HG02623 (cell line): ENCODE measurements around the gene TIMM22.
A peak's percentile ranks its signal among the peaks of the same experiment; 100 is the strongest.
"Not testable (repeated sequence)": the region's sequence is repeated elsewhere in the genome, so short reads cannot be mapped to it uniquely, and the experiment has no call there.

Source experiments
- ATAC-seq: cut with Tn5 transposase; IDR thresholded peaks from one replicate; pipeline ENCODE4 v1.9.1; 2021; ENCODE audit warnings: moderate library complexity; ENCODE audit not compliant: unreplicated experiment

The TIMM22 gene

DNA sequence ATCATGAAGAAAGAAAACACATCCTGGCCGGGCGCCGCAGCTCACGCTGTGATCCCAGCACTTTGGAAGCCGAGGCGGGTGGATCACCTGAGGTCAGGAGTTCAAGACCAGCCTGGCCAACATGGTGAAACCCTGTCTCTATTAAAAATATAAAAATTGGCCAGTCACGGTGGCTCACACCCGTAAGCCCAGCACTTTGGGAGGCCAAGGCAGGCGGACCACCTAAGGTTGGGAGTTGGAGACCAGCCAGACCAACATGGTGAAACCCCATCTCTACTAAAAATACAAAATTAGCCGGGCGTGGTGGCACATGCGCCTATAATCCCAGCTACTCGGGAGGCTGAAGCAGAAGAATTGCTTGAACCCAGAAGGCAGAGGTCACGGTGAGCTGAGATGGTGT, 25.1 kb upstream of the TIMM22 start:
- not testable (repeated sequence) for ATAC-seq

GRCh38 chr17:973053-973452, 23.9 kb upstream of the TIMM22 start:
- no peak for ATAC-seq

DNA sequence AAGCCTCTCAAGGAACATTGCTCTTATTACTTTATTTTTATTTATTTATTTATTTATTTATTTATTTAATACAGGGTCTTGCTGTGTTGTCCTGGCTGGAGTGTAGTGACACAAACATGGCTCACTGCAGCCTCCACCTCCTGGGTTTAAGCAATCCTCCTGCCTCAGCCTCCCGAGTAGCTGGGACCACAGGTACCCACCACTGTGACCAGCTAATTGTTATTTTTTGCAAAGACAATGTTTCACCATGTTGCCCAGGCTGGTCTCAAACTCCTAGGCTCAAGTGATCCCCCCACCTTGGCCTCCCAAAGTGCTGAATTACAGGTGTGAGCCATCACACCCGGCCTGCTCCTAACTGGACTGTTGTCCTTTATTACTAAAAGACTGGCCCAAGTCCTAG, 22.2 kb upstream of the TIMM22 start:
- not testable (repeated sequence) for ATAC-seq

DNA sequence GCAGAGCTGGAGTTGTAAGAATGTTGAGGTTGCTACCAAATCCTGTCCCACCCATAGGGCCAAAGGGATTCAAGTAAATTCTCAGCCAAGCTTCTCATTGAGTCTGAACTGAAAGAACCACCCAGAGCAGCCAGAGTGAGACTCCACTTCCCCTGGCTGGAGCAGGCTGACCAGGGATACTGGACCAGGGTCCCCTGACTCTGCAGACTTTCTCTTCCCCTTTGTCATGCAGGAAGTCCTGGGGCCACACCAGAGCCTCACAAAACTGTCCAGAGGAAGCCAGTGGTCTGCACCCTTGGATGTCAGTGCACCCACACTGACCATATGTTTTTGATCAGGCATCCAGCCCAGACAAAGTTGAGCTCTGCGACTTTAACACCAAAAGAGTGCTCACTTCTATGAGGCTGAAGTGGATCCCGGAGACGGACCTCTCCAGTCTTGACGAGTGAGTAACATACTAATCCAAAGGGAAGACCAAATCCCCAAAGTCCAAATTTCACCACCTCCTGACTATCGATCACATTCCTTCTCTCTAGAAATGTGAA, 21.5 kb upstream of the TIMM22 start:
- no peak for ATAC-seq

DNA sequence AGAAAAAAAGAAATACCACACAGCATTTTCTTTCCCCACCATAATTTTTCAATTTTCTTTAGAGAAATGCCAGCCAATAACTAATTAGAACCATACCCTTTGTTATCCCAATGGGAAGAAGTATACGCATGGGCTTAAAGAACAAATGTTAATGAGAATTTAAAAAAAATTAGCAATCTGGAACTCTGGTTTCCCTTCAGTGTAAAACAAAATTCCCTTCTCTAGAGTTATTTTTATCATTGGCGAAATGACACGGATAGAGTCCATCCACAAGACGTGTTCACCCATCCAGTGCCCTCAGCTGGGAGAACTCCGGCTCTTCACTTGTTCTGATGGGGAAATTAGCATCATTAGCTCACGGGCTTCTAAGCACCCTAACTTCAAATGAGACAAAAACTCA, 20.6 kb upstream of the TIMM22 start:
- no peak for ATAC-seq

DNA sequence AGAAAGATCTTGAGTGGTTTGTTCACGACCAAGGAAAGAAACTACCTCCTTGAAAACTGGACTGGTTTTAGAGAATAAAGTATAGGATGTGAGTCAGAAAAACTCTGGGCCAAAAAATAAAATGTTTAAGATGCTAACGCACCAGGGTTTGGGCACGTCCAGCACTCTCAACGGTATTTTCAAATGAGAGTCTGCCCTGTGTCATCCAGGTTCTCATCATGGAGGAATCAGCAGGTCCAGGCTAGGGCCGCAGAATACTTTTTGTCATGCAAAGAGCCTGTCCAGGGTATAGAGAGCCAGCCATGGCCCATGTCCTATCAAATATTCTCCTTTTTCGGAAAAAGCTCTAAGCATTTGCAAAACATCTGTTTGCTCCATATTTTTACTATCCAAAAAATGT, 19.8 kb upstream of the TIMM22 start:
- ATAC-seq, result no peak

- no peak for ATAC-seq
Observed at GRCh38 chr17:978103-979093, 18.5 kb upstream of the TIMM22 start.

GRCh38 chr17:979212-979538, 17.8 kb upstream of the TIMM22 start:
- ATAC-seq, result peak; percentile 21

GRCh38 chr17:979539-980405, 17.2 kb upstream of the TIMM22 start, which contains the start of gene NXN:
TSS of gene NXN (minus strand) at chr17:979776.
- ATAC-seq, result peak; percentile 74

DNA sequence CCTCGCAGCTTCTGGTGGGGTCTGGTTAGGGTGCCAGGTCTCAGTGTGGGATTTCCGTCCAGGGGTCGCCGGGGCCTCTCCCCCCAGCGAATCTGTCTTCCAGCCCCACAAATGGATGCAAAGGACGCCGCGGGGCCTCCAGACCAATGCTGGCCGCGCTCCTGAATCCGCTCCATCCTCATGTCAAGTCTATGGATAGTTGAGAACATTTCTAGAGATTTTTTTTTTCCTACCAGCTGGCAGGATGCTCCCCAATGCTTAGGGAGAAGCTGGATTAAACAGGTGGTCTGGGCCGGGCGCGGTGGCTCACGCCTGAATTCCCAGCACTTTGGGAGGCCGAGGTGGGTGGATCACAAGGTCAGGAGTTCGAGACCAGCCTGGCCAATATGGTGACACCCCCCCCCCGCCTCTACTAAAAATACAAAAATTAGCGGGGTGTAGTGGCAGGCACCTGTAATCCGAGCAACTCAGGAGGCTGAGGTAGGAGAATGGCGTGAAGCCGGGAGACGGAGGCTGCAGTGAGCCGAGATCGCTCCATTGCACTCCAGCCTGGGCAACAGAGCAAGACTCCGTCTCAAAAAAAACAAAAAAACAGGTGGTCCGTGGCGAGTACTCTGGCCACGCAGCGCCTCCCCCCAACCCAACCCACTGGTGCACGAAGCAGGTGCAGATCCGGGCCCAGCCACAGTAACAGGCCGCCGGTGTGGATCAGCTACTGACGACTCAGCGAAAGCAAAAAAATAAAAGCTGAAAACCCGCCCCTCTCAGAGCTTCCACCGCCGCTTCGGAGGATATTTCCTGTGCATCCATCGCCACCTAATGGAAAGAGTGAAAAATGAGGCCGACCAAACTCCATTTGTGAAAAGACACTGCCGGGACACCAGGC, 16.3 kb upstream of the TIMM22 start:
- ATAC-seq, result no peak

DNA sequence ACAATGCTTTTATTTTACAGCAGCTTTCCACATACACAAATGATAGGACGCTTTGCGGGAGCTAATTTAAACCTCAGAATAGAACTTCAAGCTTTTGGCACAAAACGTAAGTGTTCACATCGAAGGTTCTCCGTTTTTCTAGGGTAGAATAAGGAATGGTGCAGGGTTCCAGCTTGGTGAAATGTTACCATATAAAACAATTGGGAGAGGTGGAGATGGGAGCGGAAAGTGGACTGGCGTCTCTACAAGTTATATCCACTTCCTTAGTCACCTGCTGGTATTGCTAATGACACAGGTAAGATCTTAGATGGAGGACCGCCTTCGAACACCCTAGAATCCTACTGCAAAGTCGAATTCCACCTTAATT, 15.7 kb upstream of the TIMM22 start:
- no peak for ATAC-seq

DNA sequence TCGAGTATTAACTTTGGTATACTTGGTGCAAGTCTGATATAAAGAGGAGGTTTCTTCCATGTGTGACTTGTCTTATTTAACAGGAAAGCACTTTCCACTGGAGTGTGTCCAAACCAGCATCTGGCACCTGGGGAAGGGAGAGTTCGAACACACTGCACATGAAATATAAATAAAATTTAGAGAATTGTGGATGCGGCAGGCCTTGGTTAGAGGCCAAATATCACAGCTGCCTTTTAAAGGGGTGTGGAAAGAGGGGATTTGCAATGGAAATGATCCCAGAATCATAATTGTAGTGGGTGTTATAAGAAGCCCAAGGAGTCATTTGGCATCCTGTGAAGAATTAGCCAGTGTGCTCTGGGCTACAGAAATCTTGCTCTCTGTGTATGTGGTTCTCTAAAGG, 13.0 kb upstream of the TIMM22 start:
- ATAC-seq, result no peak

GRCh38 chr17:986322-986929, 10.5 kb upstream of the TIMM22 start:
- no peak for ATAC-seq

DNA sequence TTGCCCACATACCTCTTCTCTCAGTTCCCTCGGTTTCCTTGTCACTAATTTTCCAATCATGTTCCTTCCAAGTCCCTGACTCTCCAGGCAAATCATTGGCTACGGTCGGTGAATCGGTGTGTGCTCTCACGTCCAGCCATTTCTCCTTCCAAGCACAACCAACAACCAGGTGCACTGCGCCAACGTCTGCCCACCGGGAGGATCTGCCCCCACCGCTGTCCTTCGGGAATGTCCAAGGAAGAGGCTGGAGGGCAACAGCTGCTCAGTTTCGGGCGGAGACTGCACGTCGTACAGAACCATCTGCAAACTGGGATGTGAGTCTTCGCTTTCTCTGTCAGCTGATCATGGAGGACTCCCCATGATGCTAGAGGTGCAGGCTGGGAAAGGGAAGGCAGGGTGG, 9.0 kb upstream of the TIMM22 start:
- no peak for ATAC-seq

DNA sequence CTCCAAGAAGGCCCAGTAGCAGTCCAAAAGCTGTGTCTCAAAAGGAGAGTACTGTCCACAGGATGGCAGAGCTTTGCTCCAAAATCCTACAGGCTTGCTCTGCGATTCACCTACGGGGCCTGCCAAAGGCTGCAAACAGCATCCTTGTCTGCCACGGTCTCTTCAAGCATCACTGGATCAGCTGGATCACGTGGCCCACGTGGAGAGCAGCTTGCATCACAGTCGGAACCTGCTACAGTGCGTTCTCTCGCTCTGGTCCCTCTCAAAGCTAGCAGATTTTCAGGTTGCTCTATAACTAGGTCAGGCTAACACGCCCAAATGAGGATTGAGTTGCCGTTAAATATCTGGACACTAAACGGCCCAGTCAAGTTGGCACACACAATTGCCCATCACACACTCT, 8.4 kb upstream of the TIMM22 start:
- no peak for ATAC-seq

GRCh38 chr17:992933-993332, 4.0 kb upstream of the TIMM22 start:
- ATAC-seq, result no peak

- ATAC-seq, result not testable (repeated sequence)
Observed at GRCh38 chr17:995324-995723, 1.6 kb upstream of the TIMM22 start.

DNA sequence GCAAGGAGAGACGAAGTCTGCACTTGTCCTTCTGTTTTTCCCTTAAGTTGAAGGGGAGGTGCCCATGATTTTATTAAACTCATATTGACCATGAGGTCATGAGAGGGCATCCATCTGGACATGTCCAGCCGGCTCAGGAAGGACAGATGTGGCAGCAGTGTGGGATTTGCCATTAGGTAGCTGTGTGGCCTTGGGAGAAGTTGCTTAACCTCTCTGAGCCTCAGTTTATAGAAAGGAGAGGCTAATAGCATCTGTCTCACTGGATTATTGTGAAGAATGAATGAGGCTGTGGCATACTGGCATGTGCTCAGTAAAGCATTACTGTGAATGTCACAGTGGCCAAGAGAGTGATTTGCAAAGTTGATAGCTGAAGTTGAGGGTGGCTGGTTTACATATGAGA, 1.2 kb downstream of the TIMM22 start:
- ATAC-seq, result no peak

DNA sequence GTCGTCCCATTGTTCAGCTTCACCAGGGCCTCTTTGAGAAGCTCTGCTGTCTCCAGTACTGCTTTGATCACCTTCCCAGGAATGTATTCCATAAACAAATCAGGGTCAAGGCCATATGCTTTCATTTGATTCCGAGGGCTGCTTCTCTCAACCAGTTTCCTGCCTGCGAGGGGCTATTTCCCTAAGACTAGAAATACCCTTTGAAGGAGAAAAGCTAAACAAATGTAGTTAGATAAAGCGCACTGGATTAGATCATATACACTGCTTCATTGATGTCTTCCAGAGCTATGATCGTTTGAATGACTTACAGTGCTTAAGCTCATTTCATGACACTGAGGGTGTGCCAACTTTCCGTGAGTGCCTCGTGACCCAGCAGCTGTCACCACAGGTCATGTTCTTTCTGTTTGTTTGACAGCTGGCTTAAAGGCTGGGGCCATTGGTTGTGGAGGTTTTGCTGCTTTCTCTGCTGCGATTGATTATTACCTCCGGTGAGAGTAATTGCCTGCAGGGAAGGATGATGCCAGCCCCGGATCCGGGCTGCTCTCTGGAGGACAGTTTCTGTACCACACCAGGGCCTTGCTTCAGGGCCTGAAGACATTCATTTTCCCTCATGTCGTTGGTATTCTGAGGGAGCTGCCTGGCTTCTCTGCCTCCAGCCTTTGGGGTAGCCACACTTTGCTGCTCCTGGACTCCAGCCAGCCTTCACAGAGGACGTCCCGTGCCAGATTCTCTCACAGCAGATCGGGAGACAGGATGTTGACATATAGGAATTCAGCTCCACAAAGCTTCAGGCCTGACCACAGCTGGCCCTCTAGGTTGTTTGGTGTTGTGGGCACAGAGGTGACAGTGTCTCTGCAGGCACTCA, 3.9 kb downstream of the TIMM22 start:
- ATAC-seq, result no peak
